Panc1 (cell line): ENCODE data around the gene ZNF57. TPM values are rescaled to one million over a fixed set of nuclear protein-coding genes. Genes with fewer than 3 reads are reported as not detected.

ENCODE experiments used
- ATAC-seq: fragments of 200-7000 bp; cut with Tn5 transposase; 2 replicates; pipeline ENCODE4 v1.9.1; 2020; ENCODE audit warnings: mild to moderate bottlenecking, moderate library complexity
- BruUV-seq: library from RNA; stranded (reverse); fragments of 400-500 nt; replicated peaks from 2 replicates; lab custom pipeline; 2021; lab: Mats Ljungman, UMichigan
- CTCF ChIA-PET: fragments of 300-600 bp; sonication (Branson Sonifier 250); formaldehyde crosslinking; loops from one replicate; lab custom pipeline; 2022; ENCODE audit warnings: antibody characterized with exemption; lab: Charles Lee
- POLR2A ChIA-PET: fragments of 300-600 bp; sonication (Branson Sonifier 250); formaldehyde crosslinking; loops from one replicate; lab custom pipeline; 2022; ENCODE audit warnings: antibody characterized with exemption; lab: Charles Lee
- DNase-seq: peaks from one replicate; pipeline ENCODE4 v3.0.0-alpha.2; 2010; ENCODE audit warnings: low read depth, low spot score
- H3K27ac ChIP-seq: 2 replicates; pipeline ENCODE4 v1.5.1; 2011; ENCODE audit warnings: mild to moderate bottlenecking, low read length, inconsistent platforms
- H3K27me3 ChIP-seq: fragments of 200-500 bp; sonication (Bioruptor generic); 2 replicates; pipeline ENCODE4 v1.6.0; 2014; ENCODE audit warnings: low read length, inconsistent platforms; ENCODE audit not compliant: control insufficient read depth, insufficient read depth
- H3K36me3 ChIP-seq: fragments of 200-500 bp; sonication (Bioruptor generic); 2 replicates; pipeline ENCODE4 v1.5.1; 2014; ENCODE audit warnings: inconsistent platforms, mild to moderate bottlenecking, low read length, moderate library complexity; ENCODE audit not compliant: control insufficient read depth, insufficient read depth
- H3K4me1 ChIP-seq: 2 replicates; pipeline ENCODE4 v1.5.1; 2011; ENCODE audit warnings: inconsistent platforms, mild to moderate bottlenecking, low read length, moderate library complexity; ENCODE audit not compliant: control insufficient read depth, insufficient read depth
- H3K4me3 ChIP-seq, 2 experiments: 2 replicates each; pipeline ENCODE4 v1.5.1; 2011 to 2012; ENCODE audit warnings: low read depth in 2 of 2, low read length in 2 of 2, mild to moderate bottlenecking in 2 of 2, inconsistent platforms in 1 of 2, moderate library complexity in 1 of 2
- H3K9me3 ChIP-seq: fragments of 200-500 bp; sonication (Bioruptor generic); 2 replicates; pipeline ENCODE4 v1.5.1; 2014; ENCODE audit warnings: low read depth, mild to moderate bottlenecking, inconsistent platforms, low read length, moderate library complexity; ENCODE audit not compliant: control insufficient read depth, insufficient read depth
- CTCF ChIP-seq: fragments of 450-650 bp; IDR thresholded peaks from 2 replicates; pipeline ENCODE4 v1.5.1; 2017; ENCODE audit warnings: mild to moderate bottlenecking
- POLR2AphosphoS5 ChIP-seq: IDR thresholded peaks from 2 replicates; pipeline ENCODE4 v1.6.1; 2012; ENCODE audit warnings: mild to moderate bottlenecking, low read depth, low read length, moderate library complexity
- SIN3A ChIP-seq: IDR thresholded peaks from 2 replicates; pipeline ENCODE4 v1.6.1; 2012; ENCODE audit warnings: low read depth, mild to moderate bottlenecking, low read length, moderate library complexity, borderline replicate concordance; ENCODE audit not compliant: insufficient read depth
- TCF7L2 ChIP-seq: IDR thresholded peaks from 2 replicates; pipeline ENCODE4 v1.6.1; 2011; ENCODE audit warnings: mild to moderate bottlenecking, low read depth, low read length, inconsistent platforms
- in situ Hi-C: cut with HindIII; loops from 2 replicates; pipeline ENCODE4 v1.10.0; 2016; ENCODE audit warnings: low sequenced_read_pairs, low pct_unique_long_range_greater_than_20kb
- intact Hi-C: fragments of 100-400 bp; cut with micrococcal nuclease; formaldehyde crosslinking; loops from one replicate; pipeline ENCODE4 v1.10.0; 2022; ENCODE audit not compliant: unreplicated experiment
- total RNA-seq: library from RNA; stranded (reverse); gene quantifications from one replicate; pipeline ENCODE4 v1.2.1, GENCODE V29; 2021; ENCODE audit not compliant: unreplicated experiment
- TF ChIP-seq, protein P1 (sequence below), 2 experiments: IDR thresholded peaks; 2 replicates each; pipeline ENCODE4 v1.6.1; 2011 to 2012; ENCODE audit warnings: low read depth in 2 of 2, control low read depth in 1 of 2, low read length in 1 of 2, mild to moderate bottlenecking in 1 of 2, moderate library complexity in 1 of 2; ENCODE audit not compliant: insufficient read depth in 1 of 2

The ZNF57 gene
- total RNA-seq, 1 experiment from 2014 or later, result 4.9 TPM

DNA sequence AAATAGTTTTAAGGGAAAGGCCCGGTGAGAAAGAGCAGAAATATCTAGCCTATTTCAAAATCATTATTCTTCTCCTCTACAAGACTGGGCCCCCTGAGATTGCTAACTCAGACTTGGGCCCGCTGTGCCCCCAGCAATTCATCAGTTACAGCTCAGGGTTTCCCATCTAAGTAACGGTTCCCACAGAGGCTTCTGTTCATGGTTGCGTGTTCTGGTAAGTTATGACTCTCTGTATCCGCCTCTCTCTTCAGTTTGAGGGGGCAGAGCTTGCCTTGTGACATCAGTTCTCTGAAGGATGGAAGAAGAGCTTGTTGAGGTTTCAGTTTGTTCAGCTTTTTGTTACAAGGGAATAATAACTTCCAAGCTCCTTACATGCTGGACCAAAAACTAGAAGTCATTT, 11.6 kb downstream of the ZNF57 start:
- no peak for ATAC-seq
- ChIA-PET POLR2A (no interaction called here), CTCF (no interaction called here)
- Histone ChIP-seq H3K27ac (no peak overlapping the region), H3K4me3 (no peak overlapping the region), H3K27me3 (no peaks in the 10 kb centered on the region), H3K9me3 (peaks cover 35% of the 10 kb centered on the region), H3K36me3 (peaks cover 5% of the 10 kb centered on the region), H3K4me1 (no peaks in the 10 kb centered on the region)
- DNase-seq, result no peak
- no peak for TF ChIP-seq CTCF
- intact Hi-C loops, result no loop called here
- BruUV-seq, result no TSS peak
- in situ Hi-C loops, result no loop called here

DNA sequence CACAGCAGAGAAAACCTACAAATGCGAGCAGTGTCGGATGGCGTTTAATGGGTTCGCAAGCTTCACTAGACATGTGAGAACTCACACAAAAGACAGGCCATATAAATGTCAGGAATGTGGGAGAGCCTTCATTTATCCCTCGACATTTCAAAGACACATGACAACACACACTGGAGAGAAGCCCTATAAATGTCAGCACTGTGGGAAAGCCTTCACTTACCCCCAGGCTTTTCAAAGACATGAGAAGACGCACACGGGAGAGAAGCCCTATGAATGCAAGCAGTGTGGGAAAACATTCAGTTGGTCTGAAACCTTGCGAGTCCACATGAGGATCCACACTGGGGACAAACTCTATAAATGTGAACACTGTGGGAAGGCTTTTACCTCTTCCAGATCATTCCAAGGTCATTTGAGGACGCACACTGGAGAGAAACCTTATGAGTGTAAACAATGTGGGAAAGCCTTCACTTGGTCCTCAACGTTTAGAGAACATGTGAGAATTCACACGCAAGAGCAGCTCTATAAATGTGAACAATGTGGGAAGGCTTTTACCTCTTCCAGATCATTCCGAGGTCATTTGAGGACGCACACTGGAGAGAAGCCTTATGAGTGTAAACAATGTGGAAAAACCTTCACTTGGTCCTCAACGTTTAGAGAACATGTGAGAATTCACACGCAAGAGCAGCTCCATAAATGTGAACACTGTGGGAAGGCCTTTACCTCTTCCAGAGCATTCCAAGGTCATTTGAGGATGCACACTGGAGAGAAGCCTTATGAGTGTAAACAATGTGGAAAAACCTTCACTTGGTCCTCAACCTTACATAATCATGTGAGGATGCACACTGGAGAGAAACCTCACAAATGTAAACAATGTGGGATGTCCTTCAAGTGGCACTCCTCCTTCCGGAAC, 16.8 kb downstream of the ZNF57 start:
- peaks cover 8% of the 10 kb centered on the region for H3K36me3 ChIP-seq
- CTCF ChIA-PET, result no interaction called here
- H3K4me3 ChIP-seq, result no peak overlapping the region
- TSS peak; percentile 53 for BruUV-seq
- no peaks in the 10 kb centered on the region for H3K27me3 ChIP-seq
- no peak for ATAC-seq
- H3K9me3 ChIP-seq, result peaks cover 43% of the 10 kb centered on the region
- no peaks in the 10 kb centered on the region for H3K4me1 ChIP-seq
- POLR2A ChIA-PET, result no interaction called here
- intact Hi-C loops, result no loop called here
- H3K27ac ChIP-seq, result no peak overlapping the region
- no peak for TF ChIP-seq SIN3A
- TF ChIP-seq TCF7L2, result no peak
- TF ChIP-seq, protein P1, sequence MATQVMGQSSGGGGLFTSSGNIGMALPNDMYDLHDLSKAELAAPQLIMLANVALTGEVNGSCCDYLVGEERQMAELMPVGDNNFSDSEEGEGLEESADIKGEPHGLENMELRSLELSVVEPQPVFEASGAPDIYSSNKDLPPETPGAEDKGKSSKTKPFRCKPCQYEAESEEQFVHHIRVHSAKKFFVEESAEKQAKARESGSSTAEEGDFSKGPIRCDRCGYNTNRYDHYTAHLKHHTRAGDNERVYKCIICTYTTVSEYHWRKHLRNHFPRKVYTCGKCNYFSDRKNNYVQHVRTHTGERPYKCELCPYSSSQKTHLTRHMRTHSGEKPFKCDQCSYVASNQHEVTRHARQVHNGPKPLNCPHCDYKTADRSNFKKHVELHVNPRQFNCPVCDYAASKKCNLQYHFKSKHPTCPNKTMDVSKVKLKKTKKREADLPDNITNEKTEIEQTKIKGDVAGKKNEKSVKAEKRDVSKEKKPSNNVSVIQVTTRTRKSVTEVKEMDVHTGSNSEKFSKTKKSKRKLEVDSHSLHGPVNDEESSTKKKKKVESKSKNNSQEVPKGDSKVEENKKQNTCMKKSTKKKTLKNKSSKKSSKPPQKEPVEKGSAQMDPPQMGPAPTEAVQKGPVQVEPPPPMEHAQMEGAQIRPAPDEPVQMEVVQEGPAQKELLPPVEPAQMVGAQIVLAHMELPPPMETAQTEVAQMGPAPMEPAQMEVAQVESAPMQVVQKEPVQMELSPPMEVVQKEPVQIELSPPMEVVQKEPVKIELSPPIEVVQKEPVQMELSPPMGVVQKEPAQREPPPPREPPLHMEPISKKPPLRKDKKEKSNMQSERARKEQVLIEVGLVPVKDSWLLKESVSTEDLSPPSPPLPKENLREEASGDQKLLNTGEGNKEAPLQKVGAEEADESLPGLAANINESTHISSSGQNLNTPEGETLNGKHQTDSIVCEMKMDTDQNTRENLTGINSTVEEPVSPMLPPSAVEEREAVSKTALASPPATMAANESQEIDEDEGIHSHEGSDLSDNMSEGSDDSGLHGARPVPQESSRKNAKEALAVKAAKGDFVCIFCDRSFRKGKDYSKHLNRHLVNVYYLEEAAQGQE (IDR thresholded peaks at IDR 0.05; ENCODE audit: insufficient read depth in 1 of 2, low read depth in 2 of 2, low read length in 1 of 2), result no peak
- TF ChIP-seq POLR2AphosphoS5, result no peak
- no peak for TF ChIP-seq CTCF
- in situ Hi-C loops, result no loop called here
- no peak for DNase-seq
